K562 (cell line): ENCODE measurements around the gene CUL5. TPM values are rescaled to one million over a fixed set of nuclear protein-coding genes. Genes with fewer than 3 reads are reported as not detected.

Source experiments
- ATF3 ChIP-seq, 2 experiments: fragments of 450-650 bp in 1 of 2; sonication (generic) in 1 of 2; formaldehyde crosslinking in 1 of 2; IDR thresholded peaks in 1 of 2; conservative IDR thresholded peaks in 1 of 2; 2 replicates each; pipeline versions ENCODE4 v1.6.1 to v1.8.1; 2016 to 2023; ENCODE audit warnings: mild to moderate bottlenecking in 2 of 2, moderate library complexity in 2 of 2, inconsistent platforms in 1 of 2, missing genetic modification reagents in 1 of 2
- CCNT2 ChIP-seq: IDR thresholded peaks from 2 replicates; pipeline ENCODE4 v1.6.1; 2011; ENCODE audit warnings: borderline replicate concordance, low read depth, mild to moderate bottlenecking, moderate library complexity, mixed read lengths, low read length; ENCODE audit not compliant: insufficient read length; ENCODE audit errors: extremely low read depth
- CREM ChIP-seq: IDR thresholded peaks from 2 replicates; pipeline ENCODE4 v1.6.1; 2014; ENCODE audit warnings: antibody characterized with exemption, low read depth
- FOXM1 ChIP-seq, 2 experiments: fragments of 450-650 bp in 1 of 2; sonication (generic) in 1 of 2; formaldehyde crosslinking in 1 of 2; IDR thresholded peaks; 2 replicates each; pipeline versions ENCODE4 v1.6.1 to v1.9.0; 2017 to 2022; ENCODE audit warnings: low read depth in 2 of 2, mild to moderate bottlenecking in 2 of 2, missing genetic modification reagents in 1 of 2, moderate library complexity in 1 of 2
- HDAC1 ChIP-seq, 2 experiments: fragments of 450-650 bp; IDR thresholded peaks; 2 replicates each; pipeline ENCODE4 v1.6.1; 2016 to 2017; ENCODE audit warnings: inconsistent platforms in 1 of 2, mild to moderate bottlenecking in 1 of 2, moderate library complexity in 1 of 2
- HDAC2 ChIP-seq: fragments of 450-650 bp; IDR thresholded peaks from 2 replicates; pipeline ENCODE4 v1.6.1; 2016; ENCODE audit warnings: mild to moderate bottlenecking
- HMGN3 ChIP-seq: IDR thresholded peaks from 2 replicates; pipeline ENCODE4 v1.6.1; 2011; ENCODE audit warnings: borderline replicate concordance, low read depth, mild to moderate bottlenecking, mixed read lengths, low read length; ENCODE audit not compliant: insufficient read length; ENCODE audit errors: extremely low read depth
- JUND ChIP-seq, 2 experiments: IDR thresholded peaks; 2 replicates in 1 of 2; 3 replicates in 1 of 2; pipeline ENCODE4 v1.6.1; 2011; ENCODE audit warnings: borderline replicate concordance in 2 of 2, low read depth in 2 of 2, low read length in 2 of 2, improper control_type of control experiment in 1 of 2, missing biosample characterization in 1 of 2, missing genetic modification characterization in 1 of 2, missing genetic modification reagents in 1 of 2
- KLF16 ChIP-seq: IDR thresholded peaks from 2 replicates; pipeline ENCODE4 v1.6.1; 2016; ENCODE audit warnings: antibody characterized with exemption
- NKRF ChIP-seq: fragments of 450-650 bp; IDR thresholded peaks from 2 replicates; pipeline ENCODE4 v1.6.1; 2016; ENCODE audit warnings: borderline replicate concordance
- RBBP5 ChIP-seq: fragments of 200-600 bp; sonication (generic); IDR thresholded peaks from 2 replicates; pipeline ENCODE4 v1.6.1; 2012; ENCODE audit warnings: borderline replicate concordance, mild to moderate bottlenecking, low read length, control low read depth, inconsistent platforms; ENCODE audit not compliant: insufficient read depth, poor library complexity, severe bottlenecking
- RBM22 ChIP-seq: fragments of 200-400 bp; formaldehyde crosslinking; IDR thresholded peaks from 2 replicates; pipeline ENCODE4 v1.6.1; 2018; ENCODE audit warnings: low read length, low read depth; ENCODE audit not compliant: poor library complexity, severe bottlenecking
- SMAD4 ChIP-seq: fragments of 250-450 bp; sonication (Bioruptor Pico); conservative IDR thresholded peaks from 2 replicates; pipeline ENCODE4 v1.8.0; 2021; ENCODE audit warnings: inconsistent platforms, mild to moderate bottlenecking, moderate library complexity
- TCF15 ChIP-seq: fragments of 250-450 bp; sonication (Bioruptor Pico); IDR thresholded peaks from 2 replicates; pipeline ENCODE4 v1.8.0; 2022; ENCODE audit warnings: moderate library complexity, mild to moderate bottlenecking, inconsistent platforms
- TEAD1 ChIP-seq, 2 experiments: fragments of 450-650 bp in 1 of 2; sonication (generic) in 1 of 2; formaldehyde crosslinking; IDR thresholded peaks; 2 replicates each; pipeline versions ENCODE4 v1.4.0 to v1.8.0; 2020 to 2022; ENCODE audit warnings: mild to moderate bottlenecking in 2 of 2, missing genetic modification reagents in 1 of 2
- TOE1 ChIP-seq, 2 experiments: fragments of 450-650 bp in 1 of 2; sonication (generic) in 1 of 2; formaldehyde crosslinking in 1 of 2; IDR thresholded peaks; 2 replicates each; pipeline versions ENCODE4 v1.7.1 to v1.8.0; 2016 to 2022; ENCODE audit warnings: borderline replicate concordance in 2 of 2, mild to moderate bottlenecking in 2 of 2, antibody characterized with exemption in 1 of 2, inconsistent platforms in 1 of 2, low read depth in 1 of 2, missing genetic modification reagents in 1 of 2, moderate library complexity in 1 of 2
- U2AF1 ChIP-seq: fragments of 200-400 bp; formaldehyde crosslinking; optimal IDR thresholded peaks from 2 replicates; pipeline ENCODE3; 2017; ENCODE audit warnings: mild to moderate bottlenecking, low read depth, low read length, moderate library complexity
- USF1 ChIP-seq: sonication (generic); formaldehyde crosslinking; IDR thresholded peaks from 2 replicates; pipeline ENCODE4 v1.9.0; 2022; ENCODE audit warnings: mild to moderate bottlenecking, missing genetic modification reagents
- ZNF431 ChIP-seq: sonication (generic); formaldehyde crosslinking; IDR thresholded peaks from 2 replicates; pipeline ENCODE4 v1.8.0; 2022; ENCODE audit warnings: mild to moderate bottlenecking, missing genetic modification reagents
- polyA plus RNA-seq, 8 experiments: library from polyadenylated mRNA; depleted of rRNA in 4 of 8; stranded (reverse) in 5 of 8; unstranded in 3 of 8; fragments of >200 nt; fragmentation: Nextera tagmentation in 2 of 8; fragmentation: Illumina TruSeq in 1 of 8; extraction: Ambion mirVana in 2 of 8; extraction: Trizol in 1 of 8; gene quantifications; 2 replicates each; pipeline versions ENCODE4 v1.2.1 to v1.2.3, GENCODE V29; 2011 to 2014; ENCODE audit warnings: inconsistent platforms in 1 of 8, missing spikeins in 1 of 8
- total RNA-seq, 7 experiments: library from RNA; depleted of rRNA in 6 of 7; stranded (reverse); fragments of >200 nt in 6 of 7; fragmentation: Illumina TruSeq in 2 of 7; extraction: Trizol in 2 of 7; gene quantifications; 2 replicates each; pipeline versions ENCODE4 v1.2.1 to v1.2.3, GENCODE V29; 2011 to 2021; ENCODE audit warnings: low replicate concordance in 1 of 7

The CUL5 gene
- total and polyA plus RNA-seq, 9 of the 15 experiments (the other 6 are each of a cell fraction or from before 2014, with no cell fraction given) = 14.3 to 45.9 (median 23.0) TPM

- TF ChIP-seq ATF3 (IDR thresholded peaks at IDR 0.05) = no peak
- peak; percentile 65; the same call in 1 of the 2 replicates for TF ChIP-seq ATF3 (CRISPR knock-in tag; conservative IDR thresholded peaks at IDR 0.05)
- TF ChIP-seq HDAC1 (IDR thresholded peaks at IDR 0.05) = peak in 1 of 2 experiments; percentile 81; a peak in 2 of 4 replicates
- TF ChIP-seq SMAD4 (CRISPR knock-in tag) = no peak; the same call in 1 of the 2 replicates
- peak; percentile 88 for TF ChIP-seq CCNT2
- peak; percentile 71 for TF ChIP-seq CREM
- no peak for TF ChIP-seq KLF16
- TF ChIP-seq HDAC2 = peak; percentile 33; the same call in 1 of the 2 replicates
- peak; percentile 81 for TF ChIP-seq NKRF
- TF ChIP-seq ZNF431 (CRISPR knock-in tag) = 0 out of 2 replicates have a peak, but pooled peaks have one; percentile 58
- no peak for TF ChIP-seq TCF15 (CRISPR knock-in tag)
- TF ChIP-seq U2AF1 = peak; percentile 67
- TF ChIP-seq RBM22 = peak; percentile 63
- no peak for TF ChIP-seq TOE1 (IDR thresholded peaks at IDR 0.05; ENCODE audit: borderline replicate concordance)
- TF ChIP-seq TOE1 (CRISPR knock-in tag; IDR thresholded peaks at IDR 0.05; ENCODE audit: borderline replicate concordance, low read depth) = no peak
- TF ChIP-seq JUND (IDR thresholded peaks at IDR 0.05; ENCODE audit: borderline replicate concordance, low read depth, low read length) = 0 out of 2 replicates have a peak, but pooled peaks have one; percentile 3
- no peak for TF ChIP-seq JUND (tag; IDR thresholded peaks at IDR 0.05; ENCODE audit: borderline replicate concordance, low read depth, low read length)
- TF ChIP-seq USF1 (CRISPR knock-in tag) = peak; percentile 80
- peak in 1 of 2 experiments; percentile 51; a peak in 1 of 4 replicates for TF ChIP-seq TEAD1 (CRISPR knock-in tag; IDR thresholded peaks at IDR 0.05)
- peak; percentile 58 for TF ChIP-seq HMGN3
- no peak for TF ChIP-seq FOXM1 (IDR thresholded peaks at IDR 0.05; ENCODE audit: low read depth)
- TF ChIP-seq FOXM1 (CRISPR knock-in tag; IDR thresholded peaks at IDR 0.05; ENCODE audit: low read depth) = 0 out of 2 replicates have a peak, but pooled peaks have one; percentile 69
- peak; percentile 84 for TF ChIP-seq RBBP5
Measured at GRCh38 chr11:108121274-108122155, 112.8 kb downstream of the CUL5 start, which contains the start of gene ACAT1 (continued).
